ENCODE measurements around the gene TRIM63.

GRCh38 chr1:26111530-26112406 lies 44.3 kb upstream of the TRIM63 start, which contains the start of gene PDIK1L:
- TF ChIP-seq TSHZ2 (CRISPR knock-in tag; IDR thresholded peaks at IDR 0.05), result peak; percentile 73; the same call in 1 of the 2 replicates
- TF ChIP-seq ZFP30 (CRISPR knock-in tag; IDR thresholded peaks at IDR 0.05), result no peak
- no peak for TF ChIP-seq ZNF565 (CRISPR knock-in tag; conservative IDR thresholded peaks at IDR 0.05; ENCODE audit: low read depth)
- no peak for TF ChIP-seq RARB (CRISPR knock-in tag; IDR thresholded peaks at IDR 0.05)
- TF ChIP-seq POU6F1 (CRISPR knock-in tag; IDR thresholded peaks at IDR 0.05; ENCODE audit: borderline replicate concordance, low read depth), result no peak
- no peak for TF ChIP-seq ZFP3 (CRISPR knock-in tag; IDR thresholded peaks at IDR 0.05)
- no peak for TF ChIP-seq ARNTL (CRISPR knock-in tag; IDR thresholded peaks at IDR 0.05; ENCODE audit: borderline replicate concordance, low read depth)
- TF ChIP-seq ESRRG (CRISPR knock-in tag; IDR thresholded peaks at IDR 0.05), result no peak
- TF ChIP-seq PPARA (CRISPR knock-in tag; IDR thresholded peaks at IDR 0.05; ENCODE audit: borderline replicate concordance), result no peak

Data from SK-N-SH treated with all-trans-retinoic acid at 6 μM for 48 hours (cell line).